GM23338 (cell line): ENCODE measurements around the gene EMCN. TPM values are rescaled to one million over a fixed set of nuclear protein-coding genes. Genes with fewer than 3 reads are reported as not detected.

Source experiments
- ATAC-seq: fragments of 200-7000 bp; cut with Tn5 transposase; 3 replicates; pipeline ENCODE4 v1.9.1; 2020
- DNase-seq: peaks from one replicate; pipeline ENCODE4 v3.0.0-alpha.2; 2015; ENCODE audit warnings: low spot score
- H2AFZ ChIP-seq: fragments of 200-600 bp; sonication (generic); 2 replicates; pipeline ENCODE4 v1.8.0; 2016; ENCODE audit warnings: antibody characterized with exemption, mild to moderate bottlenecking, moderate library complexity
- H3F3A ChIP-seq: fragments of 200-600 bp; sonication (generic); replicated peaks from 2 replicates; pipeline ENCODE4 v1.8.0; 2017; ENCODE audit warnings: antibody characterized with exemption, mixed run types, low read depth
- H3K27ac ChIP-seq: fragments of 200-600 bp; sonication (generic); 2 replicates; pipeline ENCODE4 v1.6.1; 2016; ENCODE audit warnings: low read depth
- H3K27me3 ChIP-seq: fragments of 200-600 bp; sonication (generic); 2 replicates; pipeline ENCODE4 v1.8.0; 2016; ENCODE audit warnings: mild to moderate bottlenecking, mixed run types, moderate library complexity; ENCODE audit not compliant: insufficient read depth
- H3K36me3 ChIP-seq: fragments of 200-600 bp; sonication (generic); 2 replicates; pipeline ENCODE4 v1.8.0; 2016; ENCODE audit warnings: mild to moderate bottlenecking; ENCODE audit not compliant: insufficient read depth
- H3K4me1 ChIP-seq: fragments of 200-600 bp; sonication (generic); 2 replicates; pipeline ENCODE4 v1.8.0; 2016; ENCODE audit warnings: mild to moderate bottlenecking, moderate library complexity; ENCODE audit not compliant: insufficient read depth
- H3K4me2 ChIP-seq: fragments of 200-600 bp; sonication (generic); 2 replicates; pipeline ENCODE4 v1.7.1; 2017; ENCODE audit warnings: mixed run types
- H3K4me3 ChIP-seq: fragments of 200-600 bp; sonication (generic); 2 replicates; pipeline ENCODE4 v1.6.1; 2016; ENCODE audit warnings: mixed run types
- H3K79me2 ChIP-seq: fragments of 200-600 bp; sonication (generic); replicated peaks from 2 replicates; pipeline ENCODE4 v1.8.0; 2017; ENCODE audit warnings: mild to moderate bottlenecking; ENCODE audit not compliant: insufficient read depth
- H3K9me2 ChIP-seq: fragments of 200-600 bp; sonication (generic); 2 replicates; pipeline ENCODE4 v1.8.0; 2017; ENCODE audit not compliant: insufficient read depth
- H4K20me1 ChIP-seq: fragments of 200-600 bp; sonication (generic); replicated peaks from 2 replicates; pipeline ENCODE4 v1.8.0; 2017; ENCODE audit warnings: mild to moderate bottlenecking; ENCODE audit not compliant: insufficient read depth
- H3K27ac Mint-ChIP-seq: 2 replicates; pipeline ENCODE4 v1.8.0; 2020; ENCODE audit warnings: inconsistent platforms, mild to moderate bottlenecking, moderate library complexity, mixed read lengths
- H3K27me3 Mint-ChIP-seq: 3 replicates; pipeline ENCODE4 v1.8.0; 2022; ENCODE audit warnings: low read depth, mild to moderate bottlenecking, moderate library complexity, mixed read lengths, inconsistent platforms; ENCODE audit not compliant: insufficient read depth, poor library complexity
- H3K36me3 Mint-ChIP-seq: 3 replicates; pipeline ENCODE4 v1.8.0; 2021; ENCODE audit warnings: low read depth, mild to moderate bottlenecking, inconsistent platforms, moderate library complexity, mixed read lengths
- H3K4me1 Mint-ChIP-seq: 3 replicates; pipeline ENCODE4 v1.8.0; 2020; ENCODE audit warnings: mild to moderate bottlenecking, inconsistent platforms, mixed read lengths
- H3K4me3 Mint-ChIP-seq: 3 replicates; pipeline ENCODE4 v1.8.0; 2021; ENCODE audit warnings: moderate library complexity, mild to moderate bottlenecking, inconsistent platforms, mixed read lengths
- H3K9me3 Mint-ChIP-seq: 3 replicates; pipeline ENCODE4 v1.8.0; 2020; ENCODE audit warnings: moderate library complexity, mild to moderate bottlenecking, inconsistent platforms, mixed read lengths
- CREB1 ChIP-seq: fragments of 250-450 bp; sonication (Bioruptor Pico); IDR thresholded peaks from 2 replicates; pipeline ENCODE4 v1.5.0; 2020; ENCODE audit warnings: low read depth, mild to moderate bottlenecking, moderate library complexity
- ETS1 ChIP-seq: IDR thresholded peaks from 2 replicates; pipeline ENCODE4 v1.6.1; 2016; ENCODE audit warnings: antibody characterized with exemption
- EZH2 ChIP-seq: fragments of 200-600 bp; sonication (generic); IDR thresholded peaks from one replicate; pipeline ENCODE4 v1.8.0; 2017; ENCODE audit warnings: antibody characterized with exemption, mild to moderate bottlenecking, low read depth; ENCODE audit not compliant: unreplicated experiment
- EZH2phosphoT487 ChIP-seq: fragments of 200-600 bp; sonication (generic); IDR thresholded peaks from one replicate; pipeline ENCODE4 v1.8.1; 2018; ENCODE audit warnings: antibody characterized with exemption; ENCODE audit not compliant: unreplicated experiment
- JUNB ChIP-seq: IDR thresholded peaks from one replicate; pipeline ENCODE4 v1.6.1; 2016; ENCODE audit warnings: antibody characterized with exemption; ENCODE audit not compliant: unreplicated experiment
- NANOG ChIP-seq: IDR thresholded peaks from 2 replicates; pipeline ENCODE4 v1.6.1; 2016; ENCODE audit warnings: antibody characterized with exemption, borderline replicate concordance
- POLR2AphosphoS5 ChIP-seq: IDR thresholded peaks from 2 replicates; pipeline ENCODE4 v1.6.1; 2016; ENCODE audit warnings: antibody characterized with exemption, low read depth
- STAT1 ChIP-seq: IDR thresholded peaks from one replicate; pipeline ENCODE4 v1.6.1; 2016; ENCODE audit warnings: antibody characterized with exemption; ENCODE audit not compliant: unreplicated experiment
- ZNF331 ChIP-seq: fragments of 250-450 bp; sonication (Bioruptor Pico); IDR thresholded peaks from 2 replicates; pipeline ENCODE4 v1.5.0; 2020; ENCODE audit warnings: low read depth, mild to moderate bottlenecking, moderate library complexity
- ZNF462 ChIP-seq: fragments of 250-450 bp; sonication (Bioruptor Pico); IDR thresholded peaks from 2 replicates; pipeline ENCODE4 v1.5.0; 2020; ENCODE audit warnings: mild to moderate bottlenecking, moderate library complexity
- polyA plus RNA-seq: library from polyadenylated mRNA; unstranded; fragments of >200 nt; fragmentation: Nextera tagmentation; extraction: Ambion mirVana; gene quantifications from 2 replicates; pipeline ENCODE4 v1.2.1, GENCODE V29; 2016
- total RNA-seq: library from RNA; depleted of rRNA; stranded (reverse); fragments of >200 nt; shearing (Covaris generic); gene quantifications from 2 replicates; pipeline ENCODE4 v1.2.3, GENCODE V29; 2014
- TF ChIP-seq, protein P1 (sequence below), 2 experiments: fragments of 200-600 bp in 1 of 2; sonication (generic) in 1 of 2; conservative IDR thresholded peaks; 2 replicates each; pipeline versions ENCODE4 v1.5.1 to v1.6.1; 2016 to 2017; ENCODE audit warnings: antibody characterized with exemption in 2 of 2, low read depth in 2 of 2, mild to moderate bottlenecking in 2 of 2, moderate library complexity in 1 of 2

EMCN gene
- total and polyA plus RNA-seq, 2 experiments from 2014 or later = not detected

GRCh38 chr4:100566396-100566795, 48.6 kb upstream of the EMCN start:
- H3K9me3 Mint-ChIP-seq = no peaks in the 10 kb centered on the region

DNA sequence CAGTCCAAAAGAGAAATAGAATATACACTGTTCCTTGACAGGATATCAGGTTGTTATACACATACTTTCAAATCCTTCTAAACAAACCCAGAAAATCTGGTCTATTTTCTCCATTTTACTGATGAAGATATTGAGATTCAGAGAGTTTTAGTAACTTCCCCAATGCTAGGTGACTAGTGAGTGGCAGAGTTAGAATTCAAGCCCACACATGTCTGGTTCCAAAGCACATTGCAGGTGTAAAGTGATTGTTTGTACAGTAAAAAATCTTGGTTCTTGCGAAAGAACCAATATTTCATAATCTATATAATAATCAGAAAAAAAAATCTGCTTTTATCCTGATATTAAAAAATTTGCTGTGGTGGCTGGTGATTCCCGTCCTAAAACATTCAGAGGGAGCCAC, 39.5 kb upstream of the EMCN start:
- Mint-ChIP-seq H3K36me3 (no peaks in the 10 kb centered on the region), H3K27me3 (peaks cover 3% of the 10 kb centered on the region), H3K9me3 (no peaks in the 10 kb centered on the region), H3K27ac (no peak overlapping the region), H3K4me3 (no peak overlapping the region), H3K4me1 (no peaks in the 10 kb centered on the region)
- no peak overlapping the region for H3K27ac ChIP-seq
- H3K4me3 ChIP-seq = no peak overlapping the region
- ATAC-seq (no peak), DNase-seq (no peak)
- H3K36me3 ChIP-seq = no peaks in the 10 kb centered on the region
- H3K27me3 ChIP-seq = no peaks in the 10 kb centered on the region
- H3F3A ChIP-seq = no peaks in the 10 kb centered on the region
- no peaks in the 10 kb centered on the region for H4K20me1 ChIP-seq
- no peaks in the 10 kb centered on the region for H3K4me1 ChIP-seq
- peaks cover 2% of the 10 kb centered on the region; the same call in 1 of the 2 replicates for H3K9me2 ChIP-seq
- H3K79me2 ChIP-seq = no peaks in the 10 kb centered on the region
- H2AFZ ChIP-seq = no peak overlapping the region
- no peak overlapping the region for H3K4me2 ChIP-seq
- TF ChIP-seq ETS1 (no peak), NANOG (no peak), STAT1 (no peak), JUNB (no peak), CREB1 (CRISPR knock-in tag) (no peak), ZNF462 (CRISPR knock-in tag) (no peak), EZH2phosphoT487 (no peak), EZH2 (no peak), POLR2AphosphoS5 (no peak), ZNF331 (CRISPR knock-in tag) (no peak)
- TF ChIP-seq, protein P1, sequence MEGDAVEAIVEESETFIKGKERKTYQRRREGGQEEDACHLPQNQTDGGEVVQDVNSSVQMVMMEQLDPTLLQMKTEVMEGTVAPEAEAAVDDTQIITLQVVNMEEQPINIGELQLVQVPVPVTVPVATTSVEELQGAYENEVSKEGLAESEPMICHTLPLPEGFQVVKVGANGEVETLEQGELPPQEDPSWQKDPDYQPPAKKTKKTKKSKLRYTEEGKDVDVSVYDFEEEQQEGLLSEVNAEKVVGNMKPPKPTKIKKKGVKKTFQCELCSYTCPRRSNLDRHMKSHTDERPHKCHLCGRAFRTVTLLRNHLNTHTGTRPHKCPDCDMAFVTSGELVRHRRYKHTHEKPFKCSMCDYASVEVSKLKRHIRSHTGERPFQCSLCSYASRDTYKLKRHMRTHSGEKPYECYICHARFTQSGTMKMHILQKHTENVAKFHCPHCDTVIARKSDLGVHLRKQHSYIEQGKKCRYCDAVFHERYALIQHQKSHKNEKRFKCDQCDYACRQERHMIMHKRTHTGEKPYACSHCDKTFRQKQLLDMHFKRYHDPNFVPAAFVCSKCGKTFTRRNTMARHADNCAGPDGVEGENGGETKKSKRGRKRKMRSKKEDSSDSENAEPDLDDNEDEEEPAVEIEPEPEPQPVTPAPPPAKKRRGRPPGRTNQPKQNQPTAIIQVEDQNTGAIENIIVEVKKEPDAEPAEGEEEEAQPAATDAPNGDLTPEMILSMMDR (conservative IDR thresholded peaks at IDR 0.05; ENCODE audit: low read depth in 2 of 2) = no peak

More at GRCh38 chr4:100566396-100566795, 48.6 kb upstream of the EMCN start:
- no peaks in the 10 kb centered on the region for H3K36me3 Mint-ChIP-seq
- Histone ChIP-seq H3K4me2 (no peak overlapping the region), H2AFZ (no peak overlapping the region), H3K27ac (no peak overlapping the region), H3K4me3 (no peak overlapping the region), H3F3A (no peaks in the 10 kb centered on the region), H3K4me1 (no peaks in the 10 kb centered on the region), H4K20me1 (no peaks in the 10 kb centered on the region), H3K36me3 (no peaks in the 10 kb centered on the region), H3K27me3 (no peaks in the 10 kb centered on the region), H3K79me2 (no peaks in the 10 kb centered on the region), H3K9me2 (no peaks in the 10 kb centered on the region)
- TF ChIP-seq EZH2 = no peak
- no peak for TF ChIP-seq EZH2phosphoT487
- no peak for TF ChIP-seq NANOG
- no peak for DNase-seq
- no peak overlapping the region for H3K4me3 Mint-ChIP-seq
- no peak for ATAC-seq
- no peak overlapping the region for H3K27ac Mint-ChIP-seq
- H3K27me3 Mint-ChIP-seq = no peaks in the 10 kb centered on the region
- H3K4me1 Mint-ChIP-seq = no peaks in the 10 kb centered on the region
